HCT116 (cell line): ENCODE measurements around the gene RFX1. TPM values are rescaled to one million over a fixed set of nuclear protein-coding genes. Genes with fewer than 3 reads are reported as not detected.
A peak's percentile ranks its signal among the peaks of the same experiment; 100 is the strongest.
"Not testable (repeated sequence)": the region's sequence is repeated elsewhere in the genome, so short reads cannot be mapped to it uniquely, and the experiment has no call there.

Experiments used
- ATAC-seq: fragments of 200-7000 bp; cut with Tn5 transposase; 2 replicates; pipeline ENCODE4 v1.9.1; 2020; ENCODE audit warnings: mild to moderate bottlenecking, moderate library complexity
- BruUV-seq: library from RNA; stranded (reverse); fragments of 400-500 nt; replicated peaks from 2 replicates; lab custom pipeline; 2021; lab: Mats Ljungman, UMichigan
- CTCF ChIA-PET: fragments of 300-600 bp; sonication (Branson Sonifier 250); formaldehyde crosslinking; loops from one replicate; lab custom pipeline; 2021; ENCODE audit warnings: antibody characterized with exemption; lab: Charles Lee
- POLR2A ChIA-PET: fragments of 300-600, 350-600 bp; sonication (Branson Sonifier 250); formaldehyde crosslinking; loops from one replicate; lab custom pipeline; 2021; ENCODE audit warnings: antibody characterized with exemption; lab: Charles Lee
- RAD21 ChIA-PET, 2 experiments: fragments of 300-600 bp; sonication (Branson Sonifier 250); formaldehyde crosslinking; loops; one replicate each; lab custom pipeline; 2023; ENCODE audit warnings: low total read pairs in 2 of 2; ENCODE audit not compliant: uncharacterized antibody in 2 of 2, unreplicated experiment in 2 of 2, low non-redundant PET in 1 of 2; lab: Charles Lee
- DNase-seq: peaks from one replicate; pipeline ENCODE4 v3.0.0-alpha.2; 2010; ENCODE audit warnings: low read depth, low spot score
- H2AFZ ChIP-seq: fragments of 200-600 bp; shearing (Covaris generic), sonication (generic); 2 replicates; pipeline ENCODE4 v1.6.1; 2017; ENCODE audit warnings: low read depth, mixed run types, mixed read lengths, antibody characterized with exemption, low read length; ENCODE audit not compliant: poor library complexity, severe bottlenecking
- H3K27ac ChIP-seq: 2 replicates; pipeline ENCODE4 v1.5.1; 2012; ENCODE audit warnings: low read depth, low read length
- H3K27me3 ChIP-seq: fragments of 200-600 bp; sonication (generic); 2 replicates; pipeline ENCODE4 v1.6.1; 2016; ENCODE audit warnings: mixed run types, low read length, mixed read lengths; ENCODE audit not compliant: insufficient read depth
- H3K36me3 ChIP-seq, 2 experiments: fragments of 200-500 bp in 1 of 2; fragments of 200-600 bp in 1 of 2; sonication (Bioruptor generic) in 1 of 2; sonication (generic) in 1 of 2; 2 replicates each; pipeline versions ENCODE4 v1.5.1 to v1.6.1; 2014 to 2016; ENCODE audit warnings: low read length in 2 of 2, inconsistent platforms in 1 of 2, mixed read lengths in 1 of 2, mixed run types in 1 of 2; ENCODE audit not compliant: insufficient read depth in 2 of 2, control insufficient read depth in 1 of 2
- H3K4me1 ChIP-seq, 2 experiments: fragments of 200-600 bp in 1 of 2; sonication (generic) in 1 of 2; 2 replicates each; pipeline versions ENCODE4 v1.5.1 to v1.6.1; 2012 to 2017; ENCODE audit warnings: low read length in 2 of 2, inconsistent platforms in 1 of 2, mild to moderate bottlenecking in 1 of 2, mixed read lengths in 1 of 2, mixed run types in 1 of 2, moderate library complexity in 1 of 2; ENCODE audit not compliant: insufficient read depth in 2 of 2, control insufficient read depth in 1 of 2
- H3K4me2 ChIP-seq: fragments of 200-600 bp; sonication (generic); 2 replicates; pipeline ENCODE4 v1.6.1; 2017; ENCODE audit warnings: mixed run types, low read length, mixed read lengths
- H3K4me3 ChIP-seq, 2 experiments: fragments of 200-600 bp in 1 of 2; sonication (generic) in 1 of 2; replicated peaks in 1 of 2; 2 replicates each; pipeline ENCODE4 v1.5.1; 2011 to 2016; ENCODE audit warnings: low read length in 2 of 2, control low read depth in 1 of 2, low read depth in 1 of 2, mild to moderate bottlenecking in 1 of 2, mixed read lengths in 1 of 2, mixed run types in 1 of 2
- H3K79me2 ChIP-seq: fragments of 200-600 bp; sonication (generic); 2 replicates; pipeline ENCODE4 v1.6.1; 2017; ENCODE audit warnings: mild to moderate bottlenecking, mixed run types, low read length, moderate library complexity, mixed read lengths; ENCODE audit not compliant: insufficient read depth
- H3K9ac ChIP-seq: fragments of 200-600 bp; sonication (generic); 2 replicates; pipeline ENCODE4 v1.6.1; 2016; ENCODE audit warnings: low read length, mixed read lengths
- H3K9me2 ChIP-seq: fragments of 200-600 bp; sonication (generic), shearing (Covaris generic); 2 replicates; pipeline ENCODE4 v1.6.1; 2017; ENCODE audit warnings: mixed run types, mild to moderate bottlenecking, moderate library complexity; ENCODE audit not compliant: insufficient read depth
- H3K9me3 ChIP-seq, 2 experiments: fragments of 200-500 bp in 1 of 2; fragments of 200-600 bp in 1 of 2; sonication (Bioruptor generic) in 1 of 2; sonication (generic) in 1 of 2; 2 replicates each; pipeline ENCODE4 v1.6.1; 2014 to 2017; ENCODE audit warnings: low read length in 2 of 2, mixed read lengths in 2 of 2, inconsistent platforms in 1 of 2, low read depth in 1 of 2, mild to moderate bottlenecking in 1 of 2, mixed run types in 1 of 2, moderate library complexity in 1 of 2; ENCODE audit not compliant: control insufficient read depth in 1 of 2, insufficient read depth in 1 of 2
- H4K20me1 ChIP-seq: fragments of 200-600 bp; sonication (generic), shearing (Covaris generic); 2 replicates; pipeline ENCODE4 v1.6.1; 2017; ENCODE audit warnings: mixed run types, mild to moderate bottlenecking, moderate library complexity; ENCODE audit not compliant: insufficient read depth
- CBX3 ChIP-seq: IDR thresholded peaks from 2 replicates; pipeline ENCODE4 v1.6.1; 2012; ENCODE audit warnings: low read depth
- EZH2 ChIP-seq: fragments of 200-600 bp; sonication (generic); IDR thresholded peaks from 2 replicates; pipeline ENCODE4 v1.6.1; 2017; ENCODE audit warnings: antibody characterized with exemption, mixed run types
- EZH2phosphoT487 ChIP-seq: fragments of 200-600 bp; IDR thresholded peaks from 2 replicates; pipeline ENCODE4 v1.6.1; 2018; ENCODE audit warnings: antibody characterized with exemption, borderline replicate concordance
- FOSL1 ChIP-seq: IDR thresholded peaks from 2 replicates; pipeline ENCODE4 v1.6.1; 2012; ENCODE audit warnings: low read depth
- POLR2AphosphoS5 ChIP-seq: IDR thresholded peaks from 2 replicates; pipeline ENCODE4 v1.6.1; 2011; ENCODE audit warnings: mild to moderate bottlenecking, low read depth, low read length, moderate library complexity
- SIN3A ChIP-seq: IDR thresholded peaks from 2 replicates; pipeline ENCODE4 v1.6.1; 2012; ENCODE audit warnings: low read depth
- TCF7L2 ChIP-seq: IDR thresholded peaks from 2 replicates; pipeline ENCODE4 v1.7.0; 2011; ENCODE audit warnings: borderline replicate concordance, inconsistent platforms; ENCODE audit not compliant: insufficient read depth, insufficient read length; ENCODE audit errors: extremely low read depth
- ZFX ChIP-seq: fragments of 450-650 bp; IDR thresholded peaks from 2 replicates; pipeline ENCODE4 v1.6.1; 2017
- intact Hi-C: fragments of 100-400 bp; cut with micrococcal nuclease; formaldehyde crosslinking; loops from 2 replicates; pipeline ENCODE4 v1.10.0; 2022
- total RNA-seq: library from RNA; stranded (reverse); gene quantifications from one replicate; pipeline ENCODE4 v1.2.1, GENCODE V29; 2021; ENCODE audit not compliant: unreplicated experiment
- TF ChIP-seq, protein P1 (sequence below): IDR thresholded peaks from 2 replicates; pipeline ENCODE4 v1.6.1; 2012
- TF ChIP-seq, protein P2 (sequence below): IDR thresholded peaks from 2 replicates; pipeline ENCODE4 v1.6.1; 2011; ENCODE audit warnings: mild to moderate bottlenecking, low read length, moderate library complexity; ENCODE audit not compliant: insufficient replicate concordance; ENCODE audit errors: extremely low read depth
- TF ChIP-seq, protein P3 (sequence below): IDR thresholded peaks from 2 replicates; pipeline ENCODE4 v1.6.1; 2012

Gene RFX1
- total RNA-seq, 1 experiment from 2014 or later, result 16.3 TPM

DNA sequence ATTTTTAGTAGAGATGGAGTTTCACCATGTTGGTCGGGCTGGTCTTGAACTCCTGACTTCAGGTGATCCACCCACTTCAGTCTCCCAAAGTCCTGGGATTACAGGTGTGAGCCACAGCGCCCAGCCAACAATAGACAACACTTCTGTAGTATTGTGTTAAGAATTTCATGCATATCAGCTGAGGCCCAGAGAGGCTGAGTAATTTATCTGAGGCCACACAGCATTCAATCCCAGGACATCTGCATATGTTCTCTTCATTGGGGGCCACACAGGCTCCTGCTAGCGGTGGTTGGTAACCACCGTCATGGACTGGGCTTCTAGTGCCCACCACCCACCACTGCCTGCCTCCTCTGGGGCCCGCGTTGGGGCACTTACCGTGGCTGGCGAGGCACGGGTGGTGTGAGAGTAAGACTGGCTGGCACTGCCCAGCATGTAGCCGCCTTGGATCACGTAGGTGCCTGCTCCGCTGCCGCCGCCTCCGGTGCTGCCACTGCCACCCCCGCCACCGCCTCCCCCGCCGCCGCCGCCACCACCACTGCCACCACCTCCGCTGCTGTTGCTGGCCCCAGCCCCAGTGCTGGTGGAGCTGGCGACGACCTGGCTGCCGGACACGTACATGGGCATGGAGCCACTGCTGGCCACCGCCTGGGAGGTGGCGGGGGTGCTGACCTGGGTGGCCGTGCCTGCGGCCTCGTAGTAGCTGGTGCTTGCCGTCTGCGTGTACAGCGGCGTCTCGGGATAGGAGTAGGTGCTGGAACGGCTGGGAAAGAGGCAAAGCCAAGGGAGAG, 33.6 kb downstream of the RFX1 start:
- Histone ChIP-seq H4K20me1 (no peaks in the 10 kb centered on the region), H3K36me3 (no peaks in the 10 kb centered on the region; a peak in 1 of 4 replicates), H3K9ac (no peak overlapping the region)
- POLR2A ChIA-PET, result no interaction called here
- no peak for ATAC-seq
- TF ChIP-seq ZFX, result no peak
- no peak for TF ChIP-seq EZH2phosphoT487
- no peak for TF ChIP-seq FOSL1
- TF ChIP-seq SIN3A, result no peak
- no peak for TF ChIP-seq POLR2AphosphoS5
- TF ChIP-seq EZH2, result no peak
- no peak for TF ChIP-seq TCF7L2
- TF ChIP-seq, protein P1, sequence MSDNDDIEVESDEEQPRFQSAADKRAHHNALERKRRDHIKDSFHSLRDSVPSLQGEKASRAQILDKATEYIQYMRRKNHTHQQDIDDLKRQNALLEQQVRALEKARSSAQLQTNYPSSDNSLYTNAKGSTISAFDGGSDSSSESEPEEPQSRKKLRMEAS, result no peak
- TF ChIP-seq, protein P2, sequence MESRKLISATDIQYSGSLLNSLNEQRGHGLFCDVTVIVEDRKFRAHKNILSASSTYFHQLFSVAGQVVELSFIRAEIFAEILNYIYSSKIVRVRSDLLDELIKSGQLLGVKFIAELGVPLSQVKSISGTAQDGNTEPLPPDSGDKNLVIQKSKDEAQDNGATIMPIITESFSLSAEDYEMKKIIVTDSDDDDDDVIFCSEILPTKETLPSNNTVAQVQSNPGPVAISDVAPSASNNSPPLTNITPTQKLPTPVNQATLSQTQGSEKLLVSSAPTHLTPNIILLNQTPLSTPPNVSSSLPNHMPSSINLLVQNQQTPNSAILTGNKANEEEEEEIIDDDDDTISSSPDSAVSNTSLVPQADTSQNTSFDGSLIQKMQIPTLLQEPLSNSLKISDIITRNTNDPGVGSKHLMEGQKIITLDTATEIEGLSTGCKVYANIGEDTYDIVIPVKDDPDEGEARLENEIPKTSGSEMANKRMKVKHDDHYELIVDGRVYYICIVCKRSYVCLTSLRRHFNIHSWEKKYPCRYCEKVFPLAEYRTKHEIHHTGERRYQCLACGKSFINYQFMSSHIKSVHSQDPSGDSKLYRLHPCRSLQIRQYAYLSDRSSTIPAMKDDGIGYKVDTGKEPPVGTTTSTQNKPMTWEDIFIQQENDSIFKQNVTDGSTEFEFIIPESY, result no peak
- TF ChIP-seq, protein P3, sequence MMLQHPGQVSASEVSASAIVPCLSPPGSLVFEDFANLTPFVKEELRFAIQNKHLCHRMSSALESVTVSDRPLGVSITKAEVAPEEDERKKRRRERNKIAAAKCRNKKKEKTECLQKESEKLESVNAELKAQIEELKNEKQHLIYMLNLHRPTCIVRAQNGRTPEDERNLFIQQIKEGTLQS, result no peak
- TF ChIP-seq CBX3, result no peak
- TF ChIP-seq, all 23 proteins: peak for 0
- RAD21 ChIA-PET, result no interaction called here
- Histone ChIP-seq H3K9me3 (no peaks in the 10 kb centered on the region), H2AFZ (no peak overlapping the region), H3K27ac (0 out of 2 replicates have a peak overlapping the region, but pooled peaks have one; percentile 18), H3K4me3 (no peak overlapping the region), H3K4me2 (no peak overlapping the region), H3K4me1 (peaks cover 0 to 10% of the 10 kb centered on the region in 2 experiments; a peak in 3 of 4 replicates), H3K27me3 (no peaks in the 10 kb centered on the region), H3K79me2 (no peaks in the 10 kb centered on the region), H3K9me2 (no peaks in the 10 kb centered on the region)
- BruUV-seq, result no TSS peak
- CTCF ChIA-PET, result no interaction called here
- intact Hi-C loops, result no loop called here
- no peak for DNase-seq

DNA sequence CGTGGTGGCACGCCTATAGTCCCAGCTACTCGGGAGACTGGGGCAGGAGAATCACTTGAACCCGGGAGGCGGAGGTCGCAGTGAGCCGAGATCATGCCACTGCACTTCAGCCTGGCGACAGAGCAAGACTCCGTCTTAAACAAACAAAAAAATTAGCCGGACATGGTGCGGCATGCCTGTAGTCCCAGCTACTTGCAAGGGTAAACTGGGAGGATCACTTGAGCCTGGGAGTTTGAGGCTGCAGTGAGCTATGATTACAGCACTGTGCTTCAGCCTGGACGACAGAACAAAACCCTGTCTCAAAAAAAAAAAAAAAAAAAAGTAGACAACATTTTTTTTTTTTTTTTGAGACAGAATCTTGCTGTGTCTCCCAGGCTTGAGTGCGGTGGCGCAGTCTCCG, 34.3 kb downstream of the RFX1 start:
- ATAC-seq, H3K79me2 ChIP-seq, intact Hi-C loops, H3K9me3 ChIP-seq, H3K4me2 ChIP-seq, BruUV-seq, RAD21 ChIA-PET, H3K9me2 ChIP-seq, H3K27me3 ChIP-seq, H3K4me1 ChIP-seq, POLR2A ChIA-PET, CTCF ChIA-PET, H3K4me3 ChIP-seq, H2AFZ ChIP-seq, H3K9ac ChIP-seq, DNase-seq, H3K27ac ChIP-seq, H4K20me1 ChIP-seq, H3K36me3 ChIP-seq: not testable (repeated sequence)
